Panc1 (cell line): ENCODE measurements around the gene ANO9. TPM values are rescaled to one million over a fixed set of nuclear protein-coding genes. Genes with fewer than 3 reads are reported as not detected.
A peak's percentile ranks its signal among the peaks of the same experiment; 100 is the strongest.

Experiments
- ATAC-seq: fragments of 200-7000 bp; cut with Tn5 transposase; 2 replicates; pipeline ENCODE4 v1.9.1; 2020; ENCODE audit warnings: mild to moderate bottlenecking, moderate library complexity
- BruUV-seq: library from RNA; stranded (reverse); fragments of 400-500 nt; replicated peaks from 2 replicates; lab custom pipeline; 2021; lab: Mats Ljungman, UMichigan
- CTCF ChIA-PET: fragments of 300-600 bp; sonication (Branson Sonifier 250); formaldehyde crosslinking; loops from one replicate; lab custom pipeline; 2022; ENCODE audit warnings: antibody characterized with exemption; lab: Charles Lee
- POLR2A ChIA-PET: fragments of 300-600 bp; sonication (Branson Sonifier 250); formaldehyde crosslinking; loops from one replicate; lab custom pipeline; 2022; ENCODE audit warnings: antibody characterized with exemption; lab: Charles Lee
- DNase-seq: peaks from one replicate; pipeline ENCODE4 v3.0.0-alpha.2; 2010; ENCODE audit warnings: low read depth, low spot score
- H3K27ac ChIP-seq: 2 replicates; pipeline ENCODE4 v1.5.1; 2011; ENCODE audit warnings: mild to moderate bottlenecking, low read length, inconsistent platforms
- H3K27me3 ChIP-seq: fragments of 200-500 bp; sonication (Bioruptor generic); 2 replicates; pipeline ENCODE4 v1.6.0; 2014; ENCODE audit warnings: low read length, inconsistent platforms; ENCODE audit not compliant: control insufficient read depth, insufficient read depth
- H3K36me3 ChIP-seq: fragments of 200-500 bp; sonication (Bioruptor generic); 2 replicates; pipeline ENCODE4 v1.5.1; 2014; ENCODE audit warnings: inconsistent platforms, mild to moderate bottlenecking, low read length, moderate library complexity; ENCODE audit not compliant: control insufficient read depth, insufficient read depth
- H3K4me1 ChIP-seq: 2 replicates; pipeline ENCODE4 v1.5.1; 2011; ENCODE audit warnings: inconsistent platforms, mild to moderate bottlenecking, low read length, moderate library complexity; ENCODE audit not compliant: control insufficient read depth, insufficient read depth
- H3K4me3 ChIP-seq, 2 experiments: 2 replicates each; pipeline ENCODE4 v1.5.1; 2011 to 2012; ENCODE audit warnings: low read depth in 2 of 2, low read length in 2 of 2, mild to moderate bottlenecking in 2 of 2, inconsistent platforms in 1 of 2, moderate library complexity in 1 of 2
- H3K9me3 ChIP-seq: fragments of 200-500 bp; sonication (Bioruptor generic); 2 replicates; pipeline ENCODE4 v1.5.1; 2014; ENCODE audit warnings: low read depth, mild to moderate bottlenecking, inconsistent platforms, low read length, moderate library complexity; ENCODE audit not compliant: control insufficient read depth, insufficient read depth
- POLR2AphosphoS5 ChIP-seq: IDR thresholded peaks from 2 replicates; pipeline ENCODE4 v1.6.1; 2012; ENCODE audit warnings: mild to moderate bottlenecking, low read depth, low read length, moderate library complexity
- SIN3A ChIP-seq: IDR thresholded peaks from 2 replicates; pipeline ENCODE4 v1.6.1; 2012; ENCODE audit warnings: low read depth, mild to moderate bottlenecking, low read length, moderate library complexity, borderline replicate concordance; ENCODE audit not compliant: insufficient read depth
- TCF7L2 ChIP-seq: IDR thresholded peaks from 2 replicates; pipeline ENCODE4 v1.6.1; 2011; ENCODE audit warnings: mild to moderate bottlenecking, low read depth, low read length, inconsistent platforms
- in situ Hi-C: cut with HindIII; loops from 2 replicates; pipeline ENCODE4 v1.10.0; 2016; ENCODE audit warnings: low sequenced_read_pairs, low pct_unique_long_range_greater_than_20kb
- intact Hi-C: fragments of 100-400 bp; cut with micrococcal nuclease; formaldehyde crosslinking; loops from one replicate; pipeline ENCODE4 v1.10.0; 2022; ENCODE audit not compliant: unreplicated experiment
- total RNA-seq: library from RNA; stranded (reverse); gene quantifications from one replicate; pipeline ENCODE4 v1.2.1, GENCODE V29; 2021; ENCODE audit not compliant: unreplicated experiment
- TF ChIP-seq, protein P1 (sequence below): fragments of 450-650 bp; IDR thresholded peaks from 2 replicates; pipeline ENCODE4 v1.5.1; 2017; ENCODE audit warnings: mild to moderate bottlenecking
- TF ChIP-seq, protein P2 (sequence below), 2 experiments: IDR thresholded peaks; 2 replicates each; pipeline ENCODE4 v1.6.1; 2011 to 2012; ENCODE audit warnings: low read depth in 2 of 2, control low read depth in 1 of 2, low read length in 1 of 2, mild to moderate bottlenecking in 1 of 2, moderate library complexity in 1 of 2; ENCODE audit not compliant: insufficient read depth in 1 of 2

The ANO9 gene
- total RNA-seq, 1 experiment from 2014 or later, result 61.4 TPM

DNA sequence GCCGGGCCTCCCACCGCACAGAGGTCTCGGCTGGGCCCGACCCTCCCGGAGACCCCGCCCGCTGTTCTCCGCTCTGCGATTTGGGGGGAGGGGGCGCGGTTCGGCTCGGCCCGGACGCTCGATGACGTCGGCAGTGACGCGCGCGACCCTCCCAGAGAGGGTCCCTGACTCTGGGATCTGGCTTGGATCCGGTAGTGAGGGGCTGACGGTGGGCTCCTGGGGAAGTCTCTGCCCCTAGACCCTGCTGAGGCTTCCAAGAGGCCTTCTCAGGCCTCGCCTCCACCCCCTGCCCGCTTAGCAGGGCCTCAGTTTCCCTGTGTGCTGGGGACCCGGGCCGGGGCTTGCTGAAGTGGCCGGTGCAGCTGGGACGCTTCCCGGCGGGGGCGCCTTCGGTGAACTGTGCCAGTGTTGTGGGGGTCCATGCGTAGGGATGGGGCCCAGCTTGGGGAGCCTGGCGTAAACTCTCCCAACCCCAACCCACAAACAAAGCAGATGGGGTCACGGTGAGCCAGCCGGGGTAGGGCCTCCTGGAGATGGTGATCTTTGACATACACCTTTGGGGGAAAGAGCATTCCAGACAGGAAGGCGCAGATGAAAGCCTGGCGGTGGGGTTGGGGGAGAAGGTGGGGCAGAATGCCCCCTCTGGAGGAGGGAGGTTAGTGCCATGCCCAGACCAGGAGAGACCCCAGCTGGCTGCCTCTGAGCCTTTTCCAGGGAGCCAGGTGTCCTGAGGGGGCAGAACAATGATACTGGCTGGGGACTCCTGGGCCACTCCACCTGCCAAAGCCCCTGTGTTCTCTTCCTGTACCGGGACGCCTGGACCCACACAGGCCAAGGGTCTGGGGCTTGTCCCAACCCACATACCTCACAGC, 71.5 kb downstream of the ANO9 start:
- ChIA-PET POLR2A (no interaction called here), CTCF (interaction anchor here (1.2 kb wide), 1 partner anchor 7 kb away, joined by 6 read pairs; no protein-coding TSS in a partner anchor)
- Histone ChIP-seq H3K4me1 (peaks cover 27% of the 10 kb centered on the region), H3K4me3 (peak overlapping the region; percentile 58 to 72), H3K27me3 (no peaks in the 10 kb centered on the region), H3K27ac (peak overlapping the region; percentile 80), H3K9me3 (no peaks in the 10 kb centered on the region), H3K36me3 (no peaks in the 10 kb centered on the region)
- DNase-seq (no peak), ATAC-seq (no peak)
- in situ Hi-C loops, result no loop called here
- no TSS peak for BruUV-seq
- intact Hi-C loops, result no loop called here
- TF ChIP-seq TCF7L2 (no peak), POLR2AphosphoS5 (no peak), SIN3A (no peak)

DNA sequence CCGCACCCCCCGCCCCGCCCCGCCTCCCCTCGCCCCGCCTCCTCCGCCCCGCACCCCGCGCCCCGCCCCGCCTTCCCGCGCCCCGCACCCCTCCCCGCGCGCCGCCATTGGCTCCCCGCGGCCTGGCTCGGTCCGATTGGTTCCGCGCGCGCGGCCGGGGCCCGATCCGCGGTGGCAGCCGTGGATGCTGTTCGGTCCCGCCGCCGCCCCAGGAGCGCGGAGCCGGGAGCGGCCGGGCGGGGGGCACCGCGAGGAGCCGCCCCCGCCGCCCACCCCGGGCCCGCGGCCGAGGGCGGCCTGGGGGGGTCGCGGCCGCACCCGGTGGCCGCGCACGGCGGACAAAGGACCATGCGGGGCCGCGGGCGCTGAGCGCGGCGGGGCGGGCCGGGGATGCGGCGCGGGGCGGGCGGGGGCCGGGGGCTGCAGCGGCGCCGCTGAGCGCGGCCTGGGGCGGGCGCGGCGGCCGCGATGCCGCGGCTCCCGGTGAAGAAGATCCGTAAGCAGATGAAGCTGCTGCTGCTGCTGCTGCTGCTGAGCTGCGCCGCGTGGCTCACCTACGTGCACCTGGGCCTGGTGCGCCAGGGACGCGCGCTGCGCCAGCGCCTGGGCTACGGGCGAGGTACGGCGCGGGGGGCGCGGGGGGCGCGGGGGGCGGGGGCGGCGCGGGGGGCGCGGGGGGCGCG, 72.3 kb downstream of the ANO9 start, which contains the start of gene B4GALNT4:
B4GALNT4 (plus strand) TSS at position 164 of the 683 bp plus-strand sequence; CDS start at position 469, 305 bp downstream.
- POLR2A ChIA-PET, result no interaction called here
- peak within 1 kb of the TSS; percentile 80 for H3K27ac ChIP-seq
- no TSS peak for BruUV-seq
- peak within 1 kb of the TSS; percentile 58 to 72 for H3K4me3 ChIP-seq
- TF ChIP-seq, protein P1, sequence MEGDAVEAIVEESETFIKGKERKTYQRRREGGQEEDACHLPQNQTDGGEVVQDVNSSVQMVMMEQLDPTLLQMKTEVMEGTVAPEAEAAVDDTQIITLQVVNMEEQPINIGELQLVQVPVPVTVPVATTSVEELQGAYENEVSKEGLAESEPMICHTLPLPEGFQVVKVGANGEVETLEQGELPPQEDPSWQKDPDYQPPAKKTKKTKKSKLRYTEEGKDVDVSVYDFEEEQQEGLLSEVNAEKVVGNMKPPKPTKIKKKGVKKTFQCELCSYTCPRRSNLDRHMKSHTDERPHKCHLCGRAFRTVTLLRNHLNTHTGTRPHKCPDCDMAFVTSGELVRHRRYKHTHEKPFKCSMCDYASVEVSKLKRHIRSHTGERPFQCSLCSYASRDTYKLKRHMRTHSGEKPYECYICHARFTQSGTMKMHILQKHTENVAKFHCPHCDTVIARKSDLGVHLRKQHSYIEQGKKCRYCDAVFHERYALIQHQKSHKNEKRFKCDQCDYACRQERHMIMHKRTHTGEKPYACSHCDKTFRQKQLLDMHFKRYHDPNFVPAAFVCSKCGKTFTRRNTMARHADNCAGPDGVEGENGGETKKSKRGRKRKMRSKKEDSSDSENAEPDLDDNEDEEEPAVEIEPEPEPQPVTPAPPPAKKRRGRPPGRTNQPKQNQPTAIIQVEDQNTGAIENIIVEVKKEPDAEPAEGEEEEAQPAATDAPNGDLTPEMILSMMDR, result no peak
- TF ChIP-seq, protein P2, sequence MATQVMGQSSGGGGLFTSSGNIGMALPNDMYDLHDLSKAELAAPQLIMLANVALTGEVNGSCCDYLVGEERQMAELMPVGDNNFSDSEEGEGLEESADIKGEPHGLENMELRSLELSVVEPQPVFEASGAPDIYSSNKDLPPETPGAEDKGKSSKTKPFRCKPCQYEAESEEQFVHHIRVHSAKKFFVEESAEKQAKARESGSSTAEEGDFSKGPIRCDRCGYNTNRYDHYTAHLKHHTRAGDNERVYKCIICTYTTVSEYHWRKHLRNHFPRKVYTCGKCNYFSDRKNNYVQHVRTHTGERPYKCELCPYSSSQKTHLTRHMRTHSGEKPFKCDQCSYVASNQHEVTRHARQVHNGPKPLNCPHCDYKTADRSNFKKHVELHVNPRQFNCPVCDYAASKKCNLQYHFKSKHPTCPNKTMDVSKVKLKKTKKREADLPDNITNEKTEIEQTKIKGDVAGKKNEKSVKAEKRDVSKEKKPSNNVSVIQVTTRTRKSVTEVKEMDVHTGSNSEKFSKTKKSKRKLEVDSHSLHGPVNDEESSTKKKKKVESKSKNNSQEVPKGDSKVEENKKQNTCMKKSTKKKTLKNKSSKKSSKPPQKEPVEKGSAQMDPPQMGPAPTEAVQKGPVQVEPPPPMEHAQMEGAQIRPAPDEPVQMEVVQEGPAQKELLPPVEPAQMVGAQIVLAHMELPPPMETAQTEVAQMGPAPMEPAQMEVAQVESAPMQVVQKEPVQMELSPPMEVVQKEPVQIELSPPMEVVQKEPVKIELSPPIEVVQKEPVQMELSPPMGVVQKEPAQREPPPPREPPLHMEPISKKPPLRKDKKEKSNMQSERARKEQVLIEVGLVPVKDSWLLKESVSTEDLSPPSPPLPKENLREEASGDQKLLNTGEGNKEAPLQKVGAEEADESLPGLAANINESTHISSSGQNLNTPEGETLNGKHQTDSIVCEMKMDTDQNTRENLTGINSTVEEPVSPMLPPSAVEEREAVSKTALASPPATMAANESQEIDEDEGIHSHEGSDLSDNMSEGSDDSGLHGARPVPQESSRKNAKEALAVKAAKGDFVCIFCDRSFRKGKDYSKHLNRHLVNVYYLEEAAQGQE (IDR thresholded peaks at IDR 0.05; ENCODE audit: insufficient read depth in 1 of 2, low read depth in 2 of 2, low read length in 1 of 2), result no peak
- TF ChIP-seq TCF7L2, result no peak
- TF ChIP-seq POLR2AphosphoS5, result no peak
- no peak for TF ChIP-seq SIN3A
- H3K27me3 ChIP-seq, result no peaks in the 10 kb centered on the region
- ATAC-seq, result peak; percentile 63
- H3K36me3 ChIP-seq, result no peaks in the 10 kb centered on the region
- no peak for DNase-seq
- intact Hi-C loops, result no loop called here
- no peaks in the 10 kb centered on the region for H3K9me3 ChIP-seq
- peaks cover 27% of the 10 kb centered on the region for H3K4me1 ChIP-seq
- CTCF ChIA-PET, result no interaction called here
- in situ Hi-C loops, result no loop called here
